COLO668 (cell line): Measurements from ENCODE around the gene P4HA3.

Source experiments
- DNase-seq: peaks from one replicate; lab custom pipeline; 2025; ENCODE audit not compliant: unreplicated experiment; lab: John Stamatoyannopoulos, UW

Gene P4HA3

GRCh38 chr11:74318241-74318932 is 6.9 kb upstream of the P4HA3 start:
- no peak for DNase-seq

GRCh38 chr11:74316772-74317505 is 5.5 kb upstream of the P4HA3 start:
- no peak for DNase-seq

GRCh38 chr11:74312326-74312725 is 886 bp upstream of the P4HA3 start:
- no peak for DNase-seq

GRCh38 chr11:74310857-74311256 is 583 bp downstream of the P4HA3 start:
- no peak for DNase-seq

GRCh38 chr11:74307434-74307833 is 4.0 kb downstream of the P4HA3 start:
- no peak for DNase-seq

- no peak for DNase-seq
Observed at GRCh38 chr11:74306435-74307175, 4.8 kb downstream of the P4HA3 start.

GRCh38 chr11:74299015-74299414 is 12.4 kb downstream of the P4HA3 start:
- no peak for DNase-seq

- no peak for DNase-seq
Observed at GRCh38 chr11:74297484-74297883, 14.0 kb downstream of the P4HA3 start.

GRCh38 chr11:74288911-74289310 is 22.5 kb downstream of the P4HA3 start:
- no peak for DNase-seq

- DNase-seq = no peak
Observed at GRCh38 chr11:74288161-74288560, 23.3 kb downstream of the P4HA3 start.

GRCh38 chr11:74284466-74284865 is 27.0 kb downstream of the P4HA3 start:
- DNase-seq = no peak

- DNase-seq = peak; percentile 10
Observed at GRCh38 chr11:74283580-74284180, 27.8 kb downstream of the P4HA3 start.

- DNase-seq = no peak
Observed at GRCh38 chr11:74282914-74283371, 28.5 kb downstream of the P4HA3 start.

- no peak for DNase-seq
Observed at GRCh38 chr11:74282421-74282820, 29.0 kb downstream of the P4HA3 start.

- peak; percentile 45 for DNase-seq
Observed at GRCh38 chr11:74280494-74280893, 30.9 kb downstream of the P4HA3 start.

GRCh38 chr11:74279256-74279655 is 32.2 kb downstream of the P4HA3 start:
- DNase-seq = no peak

- DNase-seq = no peak
Observed at GRCh38 chr11:74278721-74279161, 32.7 kb downstream of the P4HA3 start.

- no peak for DNase-seq
Observed at GRCh38 chr11:74278103-74278502, 33.3 kb downstream of the P4HA3 start.

GRCh38 chr11:74276581-74276980 is 34.9 kb downstream of the P4HA3 start:
- DNase-seq = no peak

GRCh38 chr11:74272276-74272675 is 39.2 kb downstream of the P4HA3 start:
- no peak for DNase-seq

- DNase-seq = no peak
Observed at GRCh38 chr11:74269161-74269811, 42.2 kb downstream of the P4HA3 start.
